Activated CD8-positive, alpha-beta memory T cell treated with anti-CD3 and anti-CD28 coated beads for 24 hours (primary cell): Measurements from ENCODE around the gene ABLIM1.
A peak's percentile ranks its signal among the peaks of the same experiment; 100 is the strongest.

Experiments
- DNase-seq: peaks from one replicate; pipeline ENCODE4 v3.0.0-alpha.2; 2020

Gene ABLIM1

GRCh38 chr10:114513381-114513792 is 144.7 kb downstream of the ABLIM1 start:
- DNase-seq, result peak; percentile 50

- DNase-seq, result no peak
Observed at GRCh38 chr10:114511881-114512280, 146.2 kb downstream of the ABLIM1 start.

DNA sequence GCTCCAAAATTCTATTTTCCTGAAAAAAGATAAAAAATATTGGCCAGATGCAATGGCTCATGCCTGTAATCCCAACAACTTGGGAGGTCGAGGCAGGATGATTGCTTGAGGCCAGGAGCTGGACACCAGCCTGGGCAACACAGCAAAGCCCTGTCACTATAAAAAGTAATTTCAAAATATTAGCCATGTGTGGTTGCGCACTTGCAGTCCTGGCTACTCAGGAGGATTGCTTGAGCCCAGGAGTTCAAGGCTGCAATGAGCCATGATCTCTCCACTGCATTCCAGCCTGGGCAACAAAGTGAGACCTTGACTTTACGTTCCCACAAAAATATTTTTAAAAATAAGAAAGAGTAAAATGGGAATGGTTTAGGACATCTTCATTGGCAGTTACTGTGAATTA is 149.7 kb downstream of the ABLIM1 start:
- no peak for DNase-seq

DNA sequence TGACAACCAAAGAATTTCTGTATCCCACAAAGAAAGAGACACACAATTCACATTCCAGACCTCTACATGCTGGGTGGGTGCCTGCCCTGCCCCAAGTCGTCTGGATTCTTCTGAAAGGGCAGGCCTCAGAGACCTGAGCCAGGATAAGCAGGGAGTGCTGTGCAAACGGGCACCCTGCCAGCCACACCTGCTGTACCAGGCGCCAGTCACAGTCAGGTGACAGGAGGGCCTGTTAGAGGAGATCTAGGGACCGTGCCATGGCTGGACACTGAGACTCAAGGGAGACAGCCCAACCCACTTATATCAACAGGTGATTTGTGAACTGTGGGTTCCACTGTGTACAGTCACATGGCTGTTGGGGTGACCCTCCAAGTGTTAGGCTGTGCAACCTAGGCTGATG is 150.6 kb downstream of the ABLIM1 start:
- no peak for DNase-seq

GRCh38 chr10:114506871-114507385 is 151.1 kb downstream of the ABLIM1 start:
- no peak for DNase-seq

DNA sequence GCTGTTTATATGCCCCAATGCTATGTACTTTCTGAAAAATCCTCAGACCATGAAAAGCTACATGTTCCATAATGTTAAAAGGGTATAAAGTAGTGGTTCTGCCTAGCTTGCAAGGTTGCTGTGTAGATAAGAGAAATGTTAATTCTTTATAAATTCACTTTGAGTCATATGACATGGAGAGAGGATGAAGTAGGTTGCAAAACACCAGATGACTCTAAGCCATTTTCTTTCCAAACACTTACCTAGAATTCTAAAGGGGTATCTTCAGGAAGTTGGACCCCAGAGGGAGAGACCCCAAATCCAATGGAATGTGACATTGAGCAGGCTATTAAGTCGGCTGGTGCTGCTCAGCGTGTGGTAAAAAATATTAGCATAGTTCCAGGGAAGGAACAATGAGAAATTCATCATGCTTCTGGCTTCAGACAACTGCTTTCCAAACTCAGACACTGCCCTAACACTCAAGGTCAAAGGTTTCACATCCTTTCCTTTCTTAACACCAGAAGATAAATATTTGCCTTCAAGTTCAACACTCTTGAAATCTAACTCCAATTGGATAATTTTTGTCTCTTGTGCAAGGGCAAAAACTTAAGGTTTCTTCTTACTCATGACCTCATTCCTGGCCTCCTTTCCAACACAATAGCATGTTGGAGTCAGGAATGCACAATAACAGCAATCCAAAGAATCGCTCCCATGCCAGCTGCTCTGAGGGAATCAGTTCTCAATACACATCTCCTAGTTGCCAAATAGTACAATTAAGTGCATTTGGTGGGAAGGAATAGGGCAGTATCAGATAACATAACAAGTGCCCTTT is 153.1 kb downstream of the ABLIM1 start:
- DNase-seq, result no peak

DNA sequence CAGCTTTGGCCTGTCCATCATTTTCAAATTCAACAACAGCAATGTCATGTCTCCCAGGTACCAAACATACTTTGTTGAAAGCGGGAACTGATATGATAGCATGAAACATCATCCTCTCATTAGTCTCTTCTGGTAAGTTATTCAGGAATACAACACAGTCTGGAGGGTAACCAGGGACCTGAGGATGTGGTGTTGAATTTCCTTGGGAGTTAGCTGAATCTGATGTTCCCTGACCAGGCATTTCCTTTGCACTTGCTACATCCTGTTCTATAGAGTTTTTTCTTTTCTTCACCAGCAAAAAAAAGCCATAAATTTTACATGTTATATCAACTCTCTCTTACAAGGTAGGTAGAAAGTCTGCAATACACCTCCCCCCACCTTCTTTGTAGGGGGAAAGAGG is 156.0 kb downstream of the ABLIM1 start:
- DNase-seq, result no peak

- no peak for DNase-seq
Observed at GRCh38 chr10:114501650-114502049, 156.4 kb downstream of the ABLIM1 start.

DNA sequence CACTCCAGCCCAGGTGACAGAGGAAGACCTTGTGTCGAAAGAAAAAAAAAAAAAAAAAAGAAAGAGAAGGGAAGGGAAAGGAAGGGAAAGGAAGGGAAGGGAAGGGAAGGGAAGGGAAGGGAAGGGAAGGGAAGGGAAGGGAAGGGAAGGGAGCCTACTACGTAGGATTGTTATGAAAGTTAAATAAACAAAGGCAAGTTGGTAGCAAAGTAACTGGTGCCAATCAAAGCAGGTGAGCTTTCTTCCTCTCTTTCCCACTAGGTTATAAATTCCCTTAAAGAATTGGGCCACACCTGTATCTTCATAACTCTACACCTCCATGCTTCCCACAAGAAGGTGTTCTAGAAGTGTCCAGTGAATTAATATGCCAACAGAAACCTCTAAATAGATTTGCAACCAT is 157.4 kb downstream of the ABLIM1 start:
- no peak for DNase-seq

GRCh38 chr10:114499630-114500190 is 158.4 kb downstream of the ABLIM1 start:
- DNase-seq, result peak; percentile 81

DNA sequence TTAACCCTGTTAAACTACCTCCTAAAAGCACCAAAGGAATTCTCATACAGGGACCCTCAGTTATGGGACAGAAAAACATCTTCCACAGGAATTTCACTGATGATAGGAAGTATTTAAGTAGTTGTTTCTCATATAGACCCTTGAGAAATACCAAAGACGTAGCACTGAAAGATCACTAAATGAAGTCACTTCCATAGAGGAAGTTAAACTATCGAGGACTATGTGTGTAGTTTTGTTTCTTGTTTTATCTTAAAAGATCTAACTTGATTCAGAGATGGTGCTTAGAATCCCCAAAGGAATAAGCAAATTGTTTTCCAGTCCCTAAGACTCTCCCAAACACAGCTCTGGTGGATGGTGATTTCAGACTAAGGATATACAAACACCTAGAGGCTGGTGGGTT is 159.0 kb downstream of the ABLIM1 start:
- DNase-seq, result no peak

DNA sequence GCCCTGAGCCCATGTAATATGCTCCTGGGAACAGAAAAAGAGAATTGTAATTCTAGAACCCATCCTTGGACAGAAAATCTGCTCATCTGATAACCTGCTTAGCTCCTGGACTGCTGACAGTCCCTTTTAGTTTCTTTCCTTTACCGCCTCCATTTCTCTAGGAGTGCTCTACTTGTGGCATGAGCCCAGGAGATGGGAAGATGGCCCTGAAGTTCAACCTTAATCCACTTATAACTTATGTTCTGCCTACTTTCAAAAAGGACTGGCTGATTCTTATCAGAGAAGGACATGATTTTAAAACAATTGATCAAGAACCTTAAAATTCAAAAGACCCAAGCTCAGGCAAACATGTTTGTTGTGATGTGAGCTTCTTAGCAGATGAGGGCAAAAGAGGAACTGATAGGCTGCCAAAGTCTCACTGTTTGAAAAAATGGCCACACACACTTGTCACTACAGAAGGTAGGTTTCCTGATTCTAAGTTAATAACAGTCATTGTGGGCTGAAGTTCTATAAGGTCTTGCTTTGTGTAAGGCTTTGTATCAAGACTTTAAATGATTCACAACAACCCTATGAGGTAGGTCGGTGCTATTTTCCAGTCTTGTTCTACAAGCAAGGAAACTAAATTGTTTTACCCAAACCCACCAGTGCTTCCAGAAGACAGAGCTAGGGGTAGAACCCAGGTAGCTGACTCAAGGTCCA is 159.5 kb downstream of the ABLIM1 start:
- DNase-seq, result no peak

GRCh38 chr10:114495303-114495702 is 162.8 kb downstream of the ABLIM1 start:
- no peak for DNase-seq

GRCh38 chr10:114492351-114493037 is 165.6 kb downstream of the ABLIM1 start:
- no peak for DNase-seq

GRCh38 chr10:114491933-114492332 is 166.1 kb downstream of the ABLIM1 start:
- no peak for DNase-seq

GRCh38 chr10:114491419-114491818 is 166.7 kb downstream of the ABLIM1 start:
- no peak for DNase-seq

- DNase-seq, result no peak
Observed at GRCh38 chr10:114489521-114490310, 168.4 kb downstream of the ABLIM1 start.

DNA sequence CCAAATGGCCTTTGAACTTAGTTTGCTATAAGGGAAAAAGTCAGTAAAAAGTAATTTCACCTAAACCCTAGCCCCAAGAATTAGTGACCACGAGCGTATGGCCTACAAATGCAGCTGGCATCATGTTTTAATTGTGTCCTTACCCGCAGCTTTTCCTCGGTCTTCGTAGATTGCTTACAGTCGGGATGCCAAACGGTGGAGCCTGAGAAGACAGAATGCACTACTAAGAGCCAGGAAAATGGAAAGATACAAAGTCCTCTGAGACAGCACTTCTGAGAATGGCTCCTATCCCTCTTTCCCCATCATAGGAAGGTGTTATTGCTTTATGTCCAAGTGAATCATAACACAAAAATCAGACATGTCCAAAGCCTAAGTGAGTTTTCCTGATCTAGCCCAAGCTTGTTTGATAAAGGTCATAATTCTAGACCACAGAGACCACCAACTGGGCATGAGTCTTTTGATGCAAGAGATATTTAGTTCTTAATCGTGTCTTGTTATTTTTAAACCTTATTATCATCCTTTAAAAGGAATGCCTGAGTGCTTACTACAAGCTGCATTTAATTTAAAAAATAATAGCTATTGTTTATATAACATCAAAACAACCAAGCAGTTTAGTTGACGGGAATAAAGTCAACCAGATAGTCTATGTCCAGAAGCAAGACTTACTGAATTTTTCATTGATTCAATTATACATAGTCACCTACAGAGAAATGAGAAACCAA is 170.1 kb downstream of the ABLIM1 start:
- DNase-seq, result no peak

DNA sequence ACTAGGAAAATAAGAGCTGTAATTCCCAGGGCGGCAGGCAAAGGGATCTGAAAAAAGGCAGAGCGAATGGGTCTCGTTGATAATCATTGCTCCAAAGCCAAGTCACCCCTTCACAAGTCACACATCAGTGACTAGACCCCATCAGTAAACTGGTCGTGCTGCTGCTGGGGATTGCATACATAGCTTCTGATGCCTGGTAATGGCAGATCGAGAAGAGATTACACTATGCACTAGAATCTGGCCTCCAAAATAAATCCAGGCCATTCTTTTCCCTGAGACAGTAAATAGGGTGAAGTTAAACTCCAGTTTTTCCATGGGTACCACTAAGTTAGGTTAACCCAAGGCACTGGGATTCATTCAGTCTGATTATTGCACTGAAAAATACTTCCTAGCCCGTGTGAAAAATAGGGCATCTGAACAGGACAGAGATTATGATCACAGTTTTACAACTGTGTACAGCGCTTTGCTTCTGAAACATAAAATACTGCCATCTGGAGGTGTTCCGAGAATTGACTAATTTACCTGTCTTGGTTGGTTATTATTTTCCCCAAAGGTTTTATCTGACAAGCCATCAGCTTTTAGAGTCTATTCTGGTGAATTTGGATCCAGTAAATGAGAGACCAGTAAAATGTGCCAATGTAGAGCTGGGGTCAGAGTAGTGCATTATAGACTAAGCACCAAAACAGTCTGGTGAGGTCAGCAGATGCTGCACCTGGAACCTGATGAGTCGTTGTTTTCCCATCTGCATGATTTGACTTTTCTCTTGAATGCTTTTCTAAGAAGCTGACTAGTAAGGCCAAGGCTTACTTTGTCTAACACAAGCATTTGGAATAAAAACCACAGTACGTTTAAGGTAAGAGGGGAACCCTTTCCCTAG is 170.9 kb downstream of the ABLIM1 start:
- DNase-seq, result no peak

GRCh38 chr10:114485696-114486400 is 172.2 kb downstream of the ABLIM1 start:
- DNase-seq, result no peak
